ENCODE results near the gene BTBD3.

Gene BTBD3

GRCh38 chr20:11970243-11970836, 52.6 kb downstream of the BTBD3 start:
- no peak for DNase-seq (ENCODE audit: low spot score)

GRCh38 chr20:11972478-11972877, 54.8 kb downstream of the BTBD3 start:
- no peak for DNase-seq (ENCODE audit: low spot score)
